ENCODE measurements around the gene CCSER1. TPM values are rescaled to one million over a fixed set of nuclear protein-coding genes. Genes with fewer than 3 reads are reported as not detected.

CCSER1 gene
- total and polyA plus RNA-seq, 2 of the 8 experiments (the other 6 are each of a cell fraction or from before 2014, with no cell fraction given) = 0.26 to 0.84 TPM

GRCh38 chr4:91472046-91472445 lies 1344.9 kb downstream of the CCSER1 start:
- Histone ChIP-seq H2AK5ac (ENCODE audit: low read depth, low read length) (no peak overlapping the region), H3K36me3 (ENCODE audit: control insufficient read depth in 2 of 4, insufficient read depth in 4 of 4, low read length in 3 of 4) (no peaks in the 10 kb centered on the region), H3K79me2 (ENCODE audit: control insufficient read depth in 1 of 2, insufficient read depth in 2 of 2, low read length in 2 of 2) (no peaks in the 10 kb centered on the region), H3K56ac (replicated peaks; ENCODE audit: insufficient read length, low read depth, low read length) (no peak overlapping the region), H2BK120ac (replicated peaks; ENCODE audit: low read depth, low read length) (no peak overlapping the region), H4K91ac (replicated peaks; ENCODE audit: insufficient read length, low read length) (no peak overlapping the region), H2BK12ac (ENCODE audit: low read depth, low read length) (no peak overlapping the region), H3K9me3 (ENCODE audit: insufficient read depth in 2 of 2, low read depth in 1 of 2, low read length in 1 of 2) (no peaks in the 10 kb centered on the region), H2BK5ac (ENCODE audit: low read depth, low read length) (no peak overlapping the region), H3K4me2 (ENCODE audit: insufficient read depth in 1 of 2, low read depth in 2 of 2, low read length in 2 of 2) (no peak overlapping the region), H4K5ac (ENCODE audit: insufficient read length, low read depth, low read length) (no peak overlapping the region), H3K9ac (replicated peaks in 1 of 4; ENCODE audit: extremely low read depth in 1 of 4, low read depth in 3 of 4, low read length in 3 of 4) (no peak overlapping the region), H2BK15ac (ENCODE audit: low read length) (no peak overlapping the region), H4K8ac (ENCODE audit: extremely low read depth, insufficient read depth, low read length) (no peak overlapping the region), H4K20me1 (replicated peaks in 1 of 2; ENCODE audit: control insufficient read depth in 1 of 2, insufficient read depth in 2 of 2, low read length in 2 of 2) (no peaks in the 10 kb centered on the region), H2BK20ac (ENCODE audit: low read length) (no peak overlapping the region), H3K27ac (ENCODE audit: low read depth, low read length) (no peak overlapping the region), H3K18ac (ENCODE audit: extremely low read depth, low read length) (no peak overlapping the region), H2AFZ (ENCODE audit: low read length) (no peak overlapping the region), H3K27me3 (replicated peaks in 1 of 4; ENCODE audit: control insufficient read depth in 3 of 4, extremely low read depth in 1 of 4, insufficient read depth in 3 of 4, low read length in 3 of 4) (no peaks in the 10 kb centered on the region), H3K4ac (replicated peaks; ENCODE audit: insufficient read length, low read depth, low read length) (no peak overlapping the region), H3K23me2 (ENCODE audit: low read depth, low read length) (no peaks in the 10 kb centered on the region), H3K79me1 (ENCODE audit: low read depth, low read length) (no peaks in the 10 kb centered on the region), H3K23ac (ENCODE audit: insufficient read length) (no peak overlapping the region), H3K4me3 (ENCODE audit: extremely low read depth in 1 of 4, insufficient read depth in 2 of 4, low read depth in 3 of 4, low read length in 4 of 4) (no peak overlapping the region), H3K14ac (ENCODE audit: insufficient read length) (no peak overlapping the region), H3K4me1 (replicated peaks in 1 of 4; ENCODE audit: control insufficient read depth in 3 of 4, insufficient read depth in 4 of 4, low read length in 3 of 4) (no peaks in the 10 kb centered on the region)
- ChIA-PET CTCF (ENCODE audit: partially characterized antibody) (interaction anchor here (0.5 kb wide), 1 partner anchor 375 kb away, joined by 3 read pairs; no protein-coding TSS in a partner anchor), POLR2A (ENCODE audit: partially characterized antibody) (no interaction called here)
- TF ChIP-seq SIN3A (conservative IDR thresholded peaks at IDR 0.05 in 1 of 2, IDR thresholded peaks at IDR 0.05 in 1 of 2; ENCODE audit: low read depth in 1 of 2, low read length in 2 of 2) = no peak
- no peak for TF ChIP-seq RXRA (IDR thresholded peaks at IDR 0.05; ENCODE audit: insufficient read depth, low read depth, low read length)
- TF ChIP-seq TAF1 (IDR thresholded peaks at IDR 0.05; ENCODE audit: low read depth, low read length) = no peak
- no peak for TF ChIP-seq CEBPB (IDR thresholded peaks at IDR 0.05; ENCODE audit: low read depth, low read length)
- no peak for TF ChIP-seq CREB1 (IDR thresholded peaks at IDR 0.05)
- no peak for TF ChIP-seq USF2 (IDR thresholded peaks at IDR 0.05; ENCODE audit: low read length)
- no peak for TF ChIP-seq BCL11A (IDR thresholded peaks at IDR 0.05; ENCODE audit: low read depth in 2 of 2, low read length in 2 of 2)
- 69% methylated on average over 4 of the region's 4 CpGs; no CpG with 5 or more reads in 1 of the 2 experiments for WGBS, 2 experiments (ENCODE audit: extremely low coverage in 1 of 2, insufficient coverage in 1 of 2, insufficient read length in 1 of 2, insufficient replicate concordance in 2 of 2, low coverage in 1 of 2, low lambda C conversion rate in 2 of 2, missing lambda C conversion rate in 1 of 2)
- DNase-seq (ENCODE audit: low read depth in 1 of 2, low spot score in 2 of 2) (no peak), FAIRE-seq (no peak)
